GM10266 (cell line): ENCODE data around the gene GPC6.

Experiments used
- DNase-seq: peaks from one replicate; pipeline ENCODE4 v3.0.0; 2012; ENCODE audit errors: extremely low spot score
- TF ChIP-seq, protein P1 (sequence below): IDR thresholded peaks from 2 replicates; pipeline ENCODE4 v1.5.1; 2012; ENCODE audit warnings: mild to moderate bottlenecking, low read depth; ENCODE audit not compliant: control insufficient read depth, insufficient read depth; ENCODE audit errors: missing control alignments

GPC6 gene

GRCh38 chr13:93927431-93927830 lies 700.8 kb downstream of the GPC6 start:
- TF ChIP-seq, protein P1, sequence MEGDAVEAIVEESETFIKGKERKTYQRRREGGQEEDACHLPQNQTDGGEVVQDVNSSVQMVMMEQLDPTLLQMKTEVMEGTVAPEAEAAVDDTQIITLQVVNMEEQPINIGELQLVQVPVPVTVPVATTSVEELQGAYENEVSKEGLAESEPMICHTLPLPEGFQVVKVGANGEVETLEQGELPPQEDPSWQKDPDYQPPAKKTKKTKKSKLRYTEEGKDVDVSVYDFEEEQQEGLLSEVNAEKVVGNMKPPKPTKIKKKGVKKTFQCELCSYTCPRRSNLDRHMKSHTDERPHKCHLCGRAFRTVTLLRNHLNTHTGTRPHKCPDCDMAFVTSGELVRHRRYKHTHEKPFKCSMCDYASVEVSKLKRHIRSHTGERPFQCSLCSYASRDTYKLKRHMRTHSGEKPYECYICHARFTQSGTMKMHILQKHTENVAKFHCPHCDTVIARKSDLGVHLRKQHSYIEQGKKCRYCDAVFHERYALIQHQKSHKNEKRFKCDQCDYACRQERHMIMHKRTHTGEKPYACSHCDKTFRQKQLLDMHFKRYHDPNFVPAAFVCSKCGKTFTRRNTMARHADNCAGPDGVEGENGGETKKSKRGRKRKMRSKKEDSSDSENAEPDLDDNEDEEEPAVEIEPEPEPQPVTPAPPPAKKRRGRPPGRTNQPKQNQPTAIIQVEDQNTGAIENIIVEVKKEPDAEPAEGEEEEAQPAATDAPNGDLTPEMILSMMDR: no peak
- no peak for DNase-seq

DNA sequence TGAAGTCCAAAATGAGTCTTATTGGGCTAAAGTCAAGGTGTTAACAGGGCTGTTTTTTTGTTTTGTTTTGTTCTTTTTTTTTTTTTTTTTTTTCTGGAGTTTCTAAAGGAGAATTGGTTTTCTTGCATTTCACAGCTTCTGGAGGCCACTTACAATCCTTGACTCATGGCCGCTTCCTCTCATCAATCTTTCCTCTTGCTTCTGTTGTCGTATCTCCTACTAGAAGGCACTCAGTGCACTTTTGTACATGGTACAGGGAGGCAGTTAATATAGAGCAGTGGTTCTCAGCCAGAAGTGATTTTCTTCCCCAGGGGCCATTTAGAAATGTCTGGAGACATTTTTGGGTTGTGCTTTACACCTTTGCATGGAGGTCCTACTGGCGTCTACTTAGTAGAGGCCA lies 706.3 kb downstream of the GPC6 start:
- TF ChIP-seq, protein P1: no peak
- DNase-seq: no peak

DNA sequence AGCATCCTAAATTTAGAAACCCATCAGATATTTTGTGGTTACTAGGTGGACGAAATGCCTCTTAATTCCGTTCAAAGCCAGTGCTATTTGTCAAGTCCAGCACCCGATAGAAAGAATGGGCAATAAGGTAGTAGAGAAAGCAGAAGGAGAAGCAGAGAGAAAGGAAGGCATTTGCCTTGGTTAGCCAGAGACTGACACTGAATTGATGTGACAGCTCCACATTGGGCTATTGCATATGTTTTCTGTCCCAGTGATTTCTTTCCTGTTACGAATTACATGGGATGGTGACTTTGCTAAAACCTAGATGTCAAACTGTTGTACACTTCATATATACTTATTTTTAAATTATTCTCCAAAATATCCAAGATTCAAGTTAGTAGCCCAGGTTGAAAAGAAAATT lies 710.3 kb downstream of the GPC6 start:
- DNase-seq: no peak

DNA sequence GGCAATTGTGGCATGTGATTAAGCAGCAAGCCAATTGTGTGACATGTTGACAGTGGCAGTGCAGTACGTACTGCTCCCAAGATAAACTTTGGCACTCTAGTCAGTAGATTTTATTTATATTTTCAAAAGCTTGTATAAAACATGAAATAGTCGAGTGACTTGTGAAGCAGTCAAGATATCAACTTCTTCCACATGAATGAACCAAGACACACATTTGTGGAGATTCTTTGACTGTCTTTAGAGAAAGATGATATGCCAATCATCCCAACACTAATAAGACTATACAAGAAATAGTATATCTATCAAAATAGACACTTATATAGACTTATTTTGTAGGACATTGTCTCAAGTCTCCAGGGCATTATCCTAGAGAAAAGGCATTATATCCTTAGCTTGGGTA lies 714.8 kb downstream of the GPC6 start:
- no peak for DNase-seq
- TF ChIP-seq, protein P1: no peak

More for the DNA sequence above, 710.3 kb downstream of the GPC6 start:
- TF ChIP-seq, protein P1: no peak

GRCh38 chr13:93942016-93942415 lies 715.4 kb downstream of the GPC6 start:
- no peak for DNase-seq
- TF ChIP-seq, protein P1: no peak

GRCh38 chr13:93945621-93946020 lies 719.0 kb downstream of the GPC6 start:
- TF ChIP-seq, protein P1: no peak
- no peak for DNase-seq

DNA sequence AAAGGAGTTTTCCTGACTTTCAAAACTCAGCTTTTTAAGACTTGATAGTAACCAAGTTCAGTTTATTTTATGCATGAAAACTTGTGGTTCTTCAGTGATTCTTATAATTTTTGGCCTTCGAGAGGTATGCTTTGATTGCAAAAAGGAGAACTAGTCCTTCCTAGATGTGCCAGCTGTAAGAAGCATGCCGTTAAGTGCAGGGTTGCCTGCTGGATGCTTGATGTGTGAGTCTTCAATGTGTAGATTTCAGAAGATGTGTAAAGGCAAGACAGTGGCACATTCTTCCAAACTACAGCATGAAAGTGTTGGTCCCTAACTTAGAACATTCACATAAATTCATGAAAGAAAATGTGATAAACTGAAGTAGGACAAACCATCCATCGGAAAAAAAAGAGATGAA lies 720.4 kb downstream of the GPC6 start:
- no peak for DNase-seq
- TF ChIP-seq, protein P1: no peak
